Left renal pelvis (tissue), 4 donors: Measurements from ENCODE around the gene ASTN2. TPM values are rescaled to one million over a fixed set of nuclear protein-coding genes. Genes with fewer than 3 reads are reported as not detected.

Experiments
- DNase-seq, 4 donors: peaks; one replicate each; pipeline ENCODE4 v3.0.0-alpha.2; 2013; ENCODE audit warnings: low read depth in 4 of 4, low spot score in 3 of 4
- polyA plus RNA-seq, 4 donors: library from polyadenylated mRNA; unstranded; fragments of 120-200 nt; gene quantifications; one replicate each; pipeline ENCODE4 v1.2.1, GENCODE V29; 2013; ENCODE audit not compliant: insufficient read length in 4 of 4

ASTN2 gene
- polyA plus RNA-seq, 4 donors, result 14.0 to 22.6 (median 16.4) TPM

GRCh38 chr9:116480700-116481099 lies 934.2 kb downstream of the ASTN2 start:
- DNase-seq, result no peak

- no peak for DNase-seq
These were observed 934.9 kb downstream of the ASTN2 start for GRCh38 chr9:116479967-116480366.

- no peak for DNase-seq
These were observed 935.8 kb downstream of the ASTN2 start for GRCh38 chr9:116479056-116479544.

DNA sequence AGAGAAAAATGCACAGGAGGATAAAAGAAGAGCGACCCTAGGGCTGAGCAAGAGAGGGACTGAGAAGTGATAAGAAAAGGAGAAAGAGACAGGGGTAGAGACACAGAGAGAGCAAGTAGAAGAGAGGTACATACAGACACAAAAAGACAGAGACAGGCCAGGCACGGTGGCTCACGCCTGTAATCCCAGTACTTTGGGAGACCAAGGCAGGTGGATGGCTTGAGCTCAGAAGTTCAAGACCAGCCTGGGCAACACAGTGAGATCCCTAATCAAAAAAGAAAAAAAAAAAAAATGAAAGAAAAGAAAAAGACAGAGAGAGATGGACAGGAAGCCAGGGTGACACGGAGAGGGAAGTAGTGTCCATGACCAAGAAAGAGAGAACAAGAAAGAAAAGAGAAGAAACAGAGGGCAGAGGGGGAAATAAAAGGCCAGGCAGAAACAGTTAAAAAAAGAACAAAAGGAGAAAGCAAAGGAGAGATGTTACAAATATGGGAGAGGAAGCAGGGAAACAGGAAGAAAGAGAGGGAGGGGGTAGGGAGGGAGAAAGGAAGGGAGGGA lies 937.2 kb downstream of the ASTN2 start:
- no peak for DNase-seq

DNA sequence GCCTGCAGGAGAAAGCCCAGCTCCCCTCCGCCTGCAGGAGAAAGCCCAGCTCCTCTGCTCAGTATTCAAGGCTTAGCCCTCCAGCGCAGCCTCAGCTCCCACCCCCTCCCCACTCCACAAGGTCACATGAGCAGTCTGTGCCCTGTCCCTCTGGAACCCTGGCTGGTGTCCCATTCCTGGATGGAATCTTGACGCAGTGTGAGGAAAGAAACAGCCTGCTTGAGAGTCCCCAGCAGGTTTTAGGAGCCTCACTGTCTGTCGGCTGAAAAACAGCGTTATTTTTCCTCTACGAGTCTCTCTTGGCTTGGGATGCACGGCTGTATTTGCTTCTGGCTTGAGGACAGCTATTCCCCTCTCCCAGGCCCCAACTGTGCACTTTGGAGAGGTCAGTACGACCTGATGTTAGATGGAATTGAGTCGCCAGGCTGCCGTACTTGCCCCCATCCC lies 937.9 kb downstream of the ASTN2 start:
- peak; percentile 38 to 54 (median 49) for DNase-seq

DNA sequence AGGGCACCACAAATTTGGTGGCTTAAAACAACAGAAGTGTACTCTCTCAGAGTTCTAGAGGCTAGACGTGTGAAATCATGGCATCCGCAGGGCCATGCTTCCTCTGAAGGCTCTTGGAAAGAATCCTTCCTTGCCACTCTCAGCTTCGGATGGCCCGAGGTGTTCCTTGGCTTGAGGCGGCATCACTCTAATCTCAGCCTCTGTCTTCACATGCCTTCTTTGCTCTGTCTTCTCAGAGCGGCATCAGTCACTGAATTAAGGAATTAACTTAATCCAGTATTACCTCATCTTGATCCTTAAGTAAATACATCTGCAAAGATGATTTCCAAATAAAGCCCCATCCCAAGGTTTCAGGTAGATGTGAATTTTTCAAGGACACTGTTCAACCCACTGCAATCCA lies 938.9 kb downstream of the ASTN2 start:
- DNase-seq, result no peak

- DNase-seq, result no peak
These were observed 939.7 kb downstream of the ASTN2 start for GRCh38 chr9:116475201-116475600.

GRCh38 chr9:116471944-116472506 lies 942.8 kb downstream of the ASTN2 start:
- DNase-seq, result no peak

- DNase-seq, result peak; percentile 83 to 89 (median 86)
These were observed 943.6 kb downstream of the ASTN2 start for GRCh38 chr9:116471093-116471906.

GRCh38 chr9:116468793-116469527 lies 945.9 kb downstream of the ASTN2 start:
- DNase-seq, result no peak

GRCh38 chr9:116468369-116468768 lies 946.5 kb downstream of the ASTN2 start:
- DNase-seq, result no peak

GRCh38 chr9:116467740-116468351 lies 947.0 kb downstream of the ASTN2 start:
- DNase-seq, result no peak

GRCh38 chr9:116466271-116467235 lies 948.3 kb downstream of the ASTN2 start:
- DNase-seq, result no peak

- no peak for DNase-seq
These were observed 949.1 kb downstream of the ASTN2 start for GRCh38 chr9:116465576-116466270.

GRCh38 chr9:116464987-116465571 lies 949.8 kb downstream of the ASTN2 start:
- DNase-seq, result no peak

DNA sequence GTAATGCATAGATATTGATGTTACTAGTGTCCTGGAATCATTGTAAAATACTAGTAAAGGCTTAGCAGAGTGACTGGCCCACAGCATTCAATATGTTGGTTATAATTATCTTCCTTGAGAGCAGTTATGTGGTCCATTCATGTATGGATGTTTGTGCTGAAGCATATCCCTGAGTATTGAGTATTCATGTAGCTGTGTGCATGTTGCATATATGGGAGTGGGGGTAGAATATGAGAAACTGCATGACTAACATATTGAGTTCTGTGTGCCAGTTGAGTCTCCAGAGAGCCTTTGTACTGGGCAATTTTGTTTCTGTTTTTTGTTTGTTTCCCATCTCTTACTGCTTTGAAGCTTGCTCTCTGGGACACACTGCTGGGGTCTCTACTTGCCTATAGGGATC lies 950.4 kb downstream of the ASTN2 start:
- no peak for DNase-seq

GRCh38 chr9:116461632-116462031 lies 953.2 kb downstream of the ASTN2 start:
- no peak for DNase-seq

DNA sequence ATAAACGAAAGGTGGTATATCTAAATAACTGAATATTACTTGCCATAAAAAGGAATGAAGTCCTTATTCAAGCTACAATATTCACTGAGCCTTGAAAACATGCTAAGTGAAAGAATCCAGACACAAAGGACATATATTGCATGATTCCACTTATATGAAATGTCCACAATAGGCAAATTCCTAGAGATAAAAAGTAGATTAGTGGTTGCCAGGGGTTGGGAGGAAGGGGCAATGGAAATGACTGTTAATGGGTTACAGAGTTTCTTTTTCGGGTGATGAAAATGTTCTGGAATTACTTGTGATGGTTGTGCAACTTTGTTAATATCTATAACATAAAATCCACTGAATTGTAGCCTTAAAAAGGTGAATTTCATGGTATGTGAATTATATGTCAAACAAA lies 954.8 kb downstream of the ASTN2 start:
- DNase-seq, result no peak
